ENCODE results near the gene FOXK1. TPM values are rescaled to one million over a fixed set of nuclear protein-coding genes. Genes with fewer than 3 reads are reported as not detected.
"Not testable (repeated sequence)": the region's sequence is repeated elsewhere in the genome, so short reads cannot be mapped to it uniquely, and the experiment has no call there.

The FOXK1 gene
- 10 to 100 TPM; 11.1 to 14.4 (median 11.9) TPM for polyA plus RNA-seq (ENCODE audit: insufficient read length in 3 of 3)

- DNase-seq (ENCODE audit: low read depth in 3 of 3, low spot score in 2 of 3), result no peak
Measured at GRCh38 chr7:4681886-4682620, at the start of gene FOXK1. FOXK1 (plus strand) TSS chr7:4682295; CDS start chr7:4682309, 14 bp downstream.

- DNase-seq (ENCODE audit: low read depth in 3 of 3, low spot score in 2 of 3), result no peak
Measured at GRCh38 chr7:4633012-4633411, 49.1 kb upstream of the FOXK1 start.

GRCh38 chr7:4634166-4634565, 47.9 kb upstream of the FOXK1 start:
- DNase-seq (ENCODE audit: low read depth in 3 of 3, low spot score in 2 of 3), result no peak

GRCh38 chr7:4638781-4639575, 43.1 kb upstream of the FOXK1 start:
- DNase-seq (ENCODE audit: low read depth in 3 of 3, low spot score in 2 of 3), result no peak

- DNase-seq (ENCODE audit: low read depth in 3 of 3, low spot score in 2 of 3), result no peak
Measured at GRCh38 chr7:4641091-4641666, 40.9 kb upstream of the FOXK1 start.

- peak; percentile 90 to 94 (median 90) for DNase-seq (ENCODE audit: low read depth in 3 of 3, low spot score in 2 of 3)
Measured at GRCh38 chr7:4641667-4642467, 40.2 kb upstream of the FOXK1 start.

GRCh38 chr7:4642468-4643203, 39.5 kb upstream of the FOXK1 start:
- DNase-seq (ENCODE audit: low read depth in 3 of 3, low spot score in 2 of 3), result no peak

- not testable (repeated sequence) for DNase-seq (ENCODE audit: low read depth in 3 of 3, low spot score in 2 of 3)
Measured at GRCh38 chr7:4643204-4643471, 39.0 kb upstream of the FOXK1 start.

GRCh38 chr7:4645246-4645645, 36.8 kb upstream of the FOXK1 start:
- DNase-seq (ENCODE audit: low read depth in 3 of 3, low spot score in 2 of 3), result no peak

- no peak for DNase-seq (ENCODE audit: low read depth in 3 of 3, low spot score in 2 of 3)
Measured at GRCh38 chr7:4648111-4648510, 34.0 kb upstream of the FOXK1 start.

- DNase-seq (ENCODE audit: low read depth in 3 of 3, low spot score in 2 of 3), result no peak
Measured at GRCh38 chr7:4650433-4651047, 31.6 kb upstream of the FOXK1 start.

GRCh38 chr7:4653771-4654170, 28.3 kb upstream of the FOXK1 start:
- DNase-seq (ENCODE audit: low read depth in 3 of 3, low spot score in 2 of 3), result no peak

GRCh38 chr7:4655311-4655710, 26.8 kb upstream of the FOXK1 start:
- DNase-seq (ENCODE audit: low read depth in 3 of 3, low spot score in 2 of 3), result no peak

- no peak for DNase-seq (ENCODE audit: low read depth in 3 of 3, low spot score in 2 of 3)
Measured at GRCh38 chr7:4655896-4656295, 26.2 kb upstream of the FOXK1 start.

- DNase-seq (ENCODE audit: low read depth in 3 of 3, low spot score in 2 of 3), result no peak
Measured at GRCh38 chr7:4657640-4658417, 24.3 kb upstream of the FOXK1 start.

- no peak for DNase-seq (ENCODE audit: low read depth in 3 of 3, low spot score in 2 of 3)
Measured at GRCh38 chr7:4659551-4660286, 22.4 kb upstream of the FOXK1 start.

- DNase-seq (ENCODE audit: low read depth in 3 of 3, low spot score in 2 of 3), result no peak
Measured at GRCh38 chr7:4661871-4662270, 20.2 kb upstream of the FOXK1 start.

- DNase-seq (ENCODE audit: low read depth in 3 of 3, low spot score in 2 of 3), result no peak
Measured at GRCh38 chr7:4663239-4664018, 18.7 kb upstream of the FOXK1 start.
